HG03460 (cell line): Measurements from ENCODE around the gene DLG2.
"Not testable (repeated sequence)": the region's sequence is repeated elsewhere in the genome, so short reads cannot be mapped to it uniquely, and the experiment has no call there.

ENCODE experiments used
- ATAC-seq: cut with Tn5 transposase; IDR thresholded peaks from one replicate; pipeline ENCODE4 v1.9.1; 2021; ENCODE audit not compliant: unreplicated experiment

Gene DLG2

GRCh38 chr11:83778596-83778995 is 1848.5 kb downstream of the DLG2 start:
- ATAC-seq = no peak

GRCh38 chr11:83773950-83774880 is 1852.9 kb downstream of the DLG2 start:
- ATAC-seq = no peak

GRCh38 chr11:83768489-83768888 is 1858.7 kb downstream of the DLG2 start:
- no peak for ATAC-seq

- ATAC-seq = no peak
These were observed 1860.2 kb downstream of the DLG2 start for GRCh38 chr11:83766932-83767331.

GRCh38 chr11:83764643-83765042 is 1862.5 kb downstream of the DLG2 start:
- ATAC-seq = no peak

GRCh38 chr11:83760932-83761331 is 1866.2 kb downstream of the DLG2 start:
- no peak for ATAC-seq

GRCh38 chr11:83759148-83759547 is 1868.0 kb downstream of the DLG2 start:
- ATAC-seq = no peak

GRCh38 chr11:83751041-83751440 is 1876.1 kb downstream of the DLG2 start:
- ATAC-seq = no peak

- no peak for ATAC-seq
These were observed 1880.1 kb downstream of the DLG2 start for GRCh38 chr11:83746921-83747585.

GRCh38 chr11:83744620-83745192 is 1882.4 kb downstream of the DLG2 start:
- no peak for ATAC-seq

GRCh38 chr11:83736684-83737083 is 1890.5 kb downstream of the DLG2 start:
- ATAC-seq = no peak

- no peak for ATAC-seq
These were observed 1893.0 kb downstream of the DLG2 start for GRCh38 chr11:83734120-83734519.

GRCh38 chr11:83731288-83731687 is 1895.9 kb downstream of the DLG2 start:
- ATAC-seq = not testable (repeated sequence)

- ATAC-seq = no peak
These were observed 1898.9 kb downstream of the DLG2 start for GRCh38 chr11:83728281-83728680.

- ATAC-seq = no peak
These were observed 1899.9 kb downstream of the DLG2 start for GRCh38 chr11:83727251-83727650.

GRCh38 chr11:83726316-83726715 is 1900.8 kb downstream of the DLG2 start:
- ATAC-seq = no peak

GRCh38 chr11:83725728-83726127 is 1901.4 kb downstream of the DLG2 start:
- ATAC-seq = no peak

GRCh38 chr11:83725269-83725560 is 1901.9 kb downstream of the DLG2 start:
- no peak for ATAC-seq

- no peak for ATAC-seq
These were observed 1903.1 kb downstream of the DLG2 start for GRCh38 chr11:83723999-83724398.

GRCh38 chr11:83722392-83723119 is 1904.6 kb downstream of the DLG2 start:
- no peak for ATAC-seq

- no peak for ATAC-seq
These were observed 1905.9 kb downstream of the DLG2 start for GRCh38 chr11:83721263-83721662.
